Heart left ventricle (tissue), 16 donors: ENCODE results near the gene RAP1GDS1. TPM values are rescaled to one million over a fixed set of nuclear protein-coding genes. Genes with fewer than 3 reads are reported as not detected.
A peak's percentile ranks its signal among the peaks of the same experiment; 100 is the strongest.

Experiments
- ATAC-seq, 4 donors: fragments of 200-7000 bp; cut with Tn5 transposase; one replicate each; pipeline ENCODE4 v1.9.1; 2020 to 2022; ENCODE audit warnings: moderate library complexity in 4 of 4, mild to moderate bottlenecking in 3 of 4, moderate number of reproducible peaks in 1 of 4
- DNase-seq, 5 donors: peaks; one replicate each; pipeline ENCODE4 v3.0.0-alpha.2; 2020
- H3K27ac ChIP-seq, 12 donors: fragments of 200-600 bp; sonication (generic) in 4 of 12; one replicate each; pipeline versions ENCODE4 v1.5.0 to v1.8.0; 2016 to 2022; ENCODE audit warnings: mild to moderate bottlenecking in 2 of 12
- H3K27me3 ChIP-seq, 9 donors: fragments of 200-600 bp; sonication (generic) in 2 of 9; one replicate each; pipeline versions ENCODE4 v1.5.1 to v1.8.0; 2016 to 2022; ENCODE audit warnings: mild to moderate bottlenecking in 3 of 9
- H3K36me3 ChIP-seq, 9 donors: fragments of 200-600 bp; sonication (generic) in 2 of 9; one replicate each; pipeline versions ENCODE4 v1.5.0 to v1.8.0; 2018 to 2022; ENCODE audit warnings: mild to moderate bottlenecking in 2 of 9
- H3K4me1 ChIP-seq, 12 donors: fragments of 200-600 bp; sonication (generic) in 4 of 12; one replicate each; pipeline versions ENCODE4 v1.5.0 to v1.8.0; 2016 to 2022; ENCODE audit warnings: mild to moderate bottlenecking in 3 of 12
- H3K4me3 ChIP-seq, 12 donors: fragments of 200-600 bp; sonication (generic) in 4 of 12; one replicate each; pipeline versions ENCODE4 v1.5.0 to v1.8.0; 2017 to 2022; ENCODE audit warnings: mild to moderate bottlenecking in 9 of 12, moderate library complexity in 4 of 12
- H3K9me3 ChIP-seq, 12 donors: fragments of 200-600 bp; sonication (generic) in 4 of 12; one replicate each; pipeline versions ENCODE4 v1.5.0 to v1.8.0; 2016 to 2022; ENCODE audit warnings: mild to moderate bottlenecking in 1 of 12
- POLR2A ChIP-seq, 2 donors: fragments of 450-650 bp; IDR thresholded peaks; one replicate each; pipeline ENCODE4 v1.6.1; 2017; ENCODE audit warnings: antibody characterized with exemption in 2 of 2, mild to moderate bottlenecking in 2 of 2, moderate library complexity in 2 of 2
- whole genome bisulfite sequencing, 4 donors: extraction: QIAGEN DNeasy Blood & Tissue Kit in 2 of 4; methylation state at CpG; one replicate each; pipeline versions ENCODE4 v1.1.5 to v1.1.7; 2013 to 2018; 5-methylcytosine and 5-hydroxymethylcytosine counted together
- intact Hi-C, 10 donors: fragments of 100-400 bp; cut with DNase I; formaldehyde crosslinking; loops; one replicate each; pipeline versions ENCODE4 v1.11.1 to v1.14.2; 2022
- polyA plus RNA-seq, 2 donors: library from polyadenylated mRNA; stranded (reverse); fragments of 200-250 nt; gene quantifications; one replicate each; pipeline ENCODE4 v1.2.3, GENCODE V29; 2013
- total RNA-seq, 9 donors: library from RNA; depleted of rRNA in 2 of 9; stranded (reverse); fragments of >200 nt in 2 of 9; fragmentation: NEBNext Ultra II Directional in 3 of 9; extraction: Animal tissue kit (Norgen Biotek cat#: 25700) in 3 of 9; gene quantifications; one replicate each; pipeline versions ENCODE4 v1.1.0 to v1.2.4, GENCODE V29; 2016 to 2023
- TF ChIP-seq, protein P1 (sequence below), 12 donors: fragments of 200-600 bp; sonication (generic) in 4 of 12; IDR thresholded peaks; one replicate each; pipeline versions ENCODE4 v1.5.0 to v1.8.0; 2018 to 2022; ENCODE audit warnings: antibody characterized with exemption in 12 of 12, mild to moderate bottlenecking in 5 of 12
- donor health status: ischemic (EF 13 %, LVEDD 7.1; RV severe dilation, severe dysfunction).
- donor health status: healthy with polysubstance abuse.
- donor health status: DM: no; HTN: yes; CAD: no.
- donor health status: DM: no; HTN: no; CAD: no.
- donor health status: ischemic (EF 25% LVEDD 6.9; RV normal size, moderate dysfunction).
- donor health status: ischemic (EF 25% LVEDD 5.7; RV mildly dilated, moderate dysfunction).
- donor health status: healthy.
- donor health status: DM: yes; HTN: yes; CAD: no.
- donor health status: ischemic (EF 35%, LVEDD 5.7; RV mildly dilated, moderate dysfunction).
- donor health status: nonischemic (EF 11% LVEDD 7.7; RV severe dilation, severe dysfunction).
- donor health status: DM: yes; HTN: yes; CAD: no.
- donor health status: PGD.
- donor health status: ischemic (EF 29% LVEDD 5.4; RV normal size, mild dysfunction).
- donor health status: nonischemic (EF 23%, LVEDD 6.1; RV moderate dilation, normal function).

The RAP1GDS1 gene
- total and polyA plus RNA-seq, 11 donors = 4.2 to 26.6 (median 12.5) TPM

DNA sequence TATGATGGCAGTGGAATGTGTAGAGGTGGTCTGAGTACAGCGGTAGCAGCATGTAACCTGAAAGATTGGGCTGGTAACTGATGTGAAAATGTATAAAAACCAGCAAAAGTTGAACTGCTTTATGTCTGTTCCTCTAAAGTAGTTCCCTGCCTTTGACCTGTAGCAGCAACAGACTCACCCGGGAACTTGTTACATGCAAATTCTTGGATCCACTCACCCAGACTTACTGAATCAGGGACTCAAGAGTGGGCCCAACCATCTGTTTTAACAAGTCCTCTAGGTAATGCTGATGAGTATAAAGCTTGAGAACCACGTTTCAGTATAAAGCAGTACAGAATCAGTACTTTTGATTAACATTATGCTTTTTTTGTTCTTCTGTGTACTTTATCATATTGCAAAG lies 84.7 kb downstream of the RAP1GDS1 start:
- ATAC-seq (no peak), DNase-seq (no peak)
- peaks cover 0 to 8% (median 0%) of the 10 kb centered on the region in 12 donors for H3K9me3 ChIP-seq
- 57 to 64% (median 61%) methylated on average over 3 of the region's 3 CpGs for WGBS, 4 donors
- no peak overlapping the region for H3K27ac ChIP-seq
- H3K36me3 ChIP-seq = peaks cover 0 to 13% (median 5%) of the 10 kb centered on the region in 9 donors
- H3K27me3 ChIP-seq = no peaks in the 10 kb centered on the region
- no peak overlapping the region for H3K4me3 ChIP-seq
- H3K4me1 ChIP-seq = peaks cover 0 to 6% (median 0%) of the 10 kb centered on the region in 12 donors
- TF ChIP-seq, protein P1, sequence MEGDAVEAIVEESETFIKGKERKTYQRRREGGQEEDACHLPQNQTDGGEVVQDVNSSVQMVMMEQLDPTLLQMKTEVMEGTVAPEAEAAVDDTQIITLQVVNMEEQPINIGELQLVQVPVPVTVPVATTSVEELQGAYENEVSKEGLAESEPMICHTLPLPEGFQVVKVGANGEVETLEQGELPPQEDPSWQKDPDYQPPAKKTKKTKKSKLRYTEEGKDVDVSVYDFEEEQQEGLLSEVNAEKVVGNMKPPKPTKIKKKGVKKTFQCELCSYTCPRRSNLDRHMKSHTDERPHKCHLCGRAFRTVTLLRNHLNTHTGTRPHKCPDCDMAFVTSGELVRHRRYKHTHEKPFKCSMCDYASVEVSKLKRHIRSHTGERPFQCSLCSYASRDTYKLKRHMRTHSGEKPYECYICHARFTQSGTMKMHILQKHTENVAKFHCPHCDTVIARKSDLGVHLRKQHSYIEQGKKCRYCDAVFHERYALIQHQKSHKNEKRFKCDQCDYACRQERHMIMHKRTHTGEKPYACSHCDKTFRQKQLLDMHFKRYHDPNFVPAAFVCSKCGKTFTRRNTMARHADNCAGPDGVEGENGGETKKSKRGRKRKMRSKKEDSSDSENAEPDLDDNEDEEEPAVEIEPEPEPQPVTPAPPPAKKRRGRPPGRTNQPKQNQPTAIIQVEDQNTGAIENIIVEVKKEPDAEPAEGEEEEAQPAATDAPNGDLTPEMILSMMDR (IDR thresholded peaks at IDR 0.05) = no peak
- TF ChIP-seq POLR2A (IDR thresholded peaks at IDR 0.05) = no peak
- intact Hi-C loops = no loop called here

DNA sequence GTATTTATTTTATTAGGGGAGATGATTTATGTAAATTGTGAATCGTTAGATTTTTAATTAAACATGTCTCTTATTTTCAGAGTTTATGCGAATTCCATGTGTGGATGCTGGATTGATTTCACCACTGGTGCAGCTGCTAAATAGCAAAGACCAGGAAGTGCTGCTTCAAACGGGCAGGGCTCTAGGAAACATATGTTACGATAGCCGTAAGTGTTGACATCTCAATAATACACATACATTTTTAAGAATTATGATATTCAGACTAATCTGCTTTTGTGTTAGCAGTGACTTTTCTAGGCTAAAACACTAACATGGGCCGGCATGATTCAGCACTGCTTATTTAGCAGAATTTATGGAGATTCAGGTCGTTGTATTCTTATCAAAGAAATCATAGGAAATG lies 91.2 kb downstream of the RAP1GDS1 start:
- Histone ChIP-seq H3K9me3 (peaks cover 0 to 8% (median 0%) of the 10 kb centered on the region in 12 donors), H3K4me1 (peaks cover 0 to 5% (median 0%) of the 10 kb centered on the region in 12 donors), H3K36me3 (peaks cover 0 to 10% (median 4%) of the 10 kb centered on the region in 9 donors), H3K27me3 (no peaks in the 10 kb centered on the region), H3K4me3 (peak overlapping the region in 1 of 12 donors; percentile 33), H3K27ac (no peak overlapping the region)
- DNase-seq (no peak), ATAC-seq (no peak)
- intact Hi-C loops = loop anchor here in 1 of 10 donors (10.0 kb wide), 1 partner anchor 88 kb away; the partner anchor contains the start of gene RAP1GDS1
- TF ChIP-seq, protein P1 (IDR thresholded peaks at IDR 0.05) = no peak
- TF ChIP-seq POLR2A (IDR thresholded peaks at IDR 0.05) = no peak
- 44 to 60% (median 50%) methylated on average over 7 of the region's 7 CpGs for WGBS, 4 donors

DNA sequence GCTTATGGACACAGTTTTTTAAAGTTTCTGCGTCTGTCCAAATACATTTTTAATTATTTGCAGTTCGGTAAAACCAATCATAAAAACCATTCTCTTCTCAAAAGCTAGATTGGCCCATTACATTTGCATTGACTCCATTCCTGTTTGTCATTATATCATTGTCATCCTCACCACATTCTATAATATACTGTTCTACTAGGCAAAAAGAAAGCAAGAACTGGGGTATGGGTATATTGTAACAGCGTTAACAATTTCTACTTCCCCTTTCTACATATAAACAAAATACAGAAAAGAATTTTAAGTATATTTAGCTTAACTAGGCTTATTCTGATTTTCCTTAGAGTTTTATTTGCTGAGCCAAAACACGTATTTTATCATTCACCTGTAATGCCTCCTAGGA lies 91.8 kb downstream of the RAP1GDS1 start:
- H3K36me3 ChIP-seq = peaks cover 0 to 10% (median 4%) of the 10 kb centered on the region in 9 donors
- peak overlapping the region in 1 of 12 donors; percentile 33 for H3K4me3 ChIP-seq
- H3K9me3 ChIP-seq = peaks cover 0 to 8% (median 0%) of the 10 kb centered on the region in 12 donors
- ATAC-seq (no peak), DNase-seq (no peak)
- H3K27ac ChIP-seq = no peak overlapping the region
- TF ChIP-seq, protein P1 (IDR thresholded peaks at IDR 0.05) = no peak
- no peak for TF ChIP-seq POLR2A (IDR thresholded peaks at IDR 0.05)
- H3K27me3 ChIP-seq = no peaks in the 10 kb centered on the region
- WGBS, 4 donors = 82 to 86% (median 84%) methylated on average over 4 of the region's 4 CpGs
- peaks cover 0 to 5% (median 0%) of the 10 kb centered on the region in 12 donors for H3K4me1 ChIP-seq
- intact Hi-C loops = loop anchor here in 1 of 10 donors (10.0 kb wide), 1 partner anchor 88 kb away; the partner anchor contains the start of gene RAP1GDS1

DNA sequence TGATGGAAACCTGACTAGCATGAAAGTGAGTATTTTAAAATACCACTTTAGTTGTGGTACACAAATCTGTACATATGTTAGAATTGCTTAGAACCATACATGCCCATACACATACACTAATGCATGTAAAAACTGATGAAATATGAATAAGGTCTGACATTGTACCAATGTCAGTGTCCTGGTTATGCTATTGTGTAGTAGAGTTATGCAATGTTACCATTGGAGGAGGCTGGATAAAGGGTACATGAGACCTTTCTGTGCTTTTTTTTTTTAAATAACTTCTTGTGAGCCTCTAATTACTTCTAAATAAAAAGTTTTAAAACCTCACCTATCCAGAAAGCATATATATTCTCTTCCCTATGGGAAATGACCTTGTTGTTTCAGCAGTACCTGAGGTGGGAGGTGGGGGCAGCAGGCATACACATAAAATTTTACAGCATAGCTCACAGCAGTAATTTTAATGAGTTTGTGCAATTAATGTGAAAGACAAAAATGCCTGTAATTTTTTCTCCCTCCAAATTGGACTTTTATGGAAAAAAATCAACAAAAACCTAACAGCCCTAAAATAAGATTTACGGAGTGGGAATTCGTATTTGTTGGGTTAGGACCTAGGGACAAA lies 97.6 kb downstream of the RAP1GDS1 start:
- DNase-seq (no peak), ATAC-seq (no peak)
- 96 to 99% (median 98%) methylated on average over 2 of the region's 2 CpGs for WGBS, 4 donors
- no peak for TF ChIP-seq POLR2A (IDR thresholded peaks at IDR 0.05)
- TF ChIP-seq, protein P1 (IDR thresholded peaks at IDR 0.05) = no peak
- no peaks in the 10 kb centered on the region for H3K36me3 ChIP-seq
- no peak overlapping the region for H3K27ac ChIP-seq
- no peak overlapping the region for H3K4me3 ChIP-seq
- no peaks in the 10 kb centered on the region for H3K27me3 ChIP-seq
- no peaks in the 10 kb centered on the region for H3K9me3 ChIP-seq
- intact Hi-C loops = loop anchor here in 1 of 10 donors (10.0 kb wide), 1 partner anchor 94 kb away; the partner anchor contains the start of gene RAP1GDS1
- H3K4me1 ChIP-seq = no peaks in the 10 kb centered on the region
